HepG2 (cell line): Measurements from ENCODE around the gene POP7. TPM values are rescaled to one million over a fixed set of nuclear protein-coding genes. Genes with fewer than 3 reads are reported as not detected.

ENCODE experiments used
- HDAC6 ChIP-seq: fragments of 200-600 bp; sonication (generic); IDR thresholded peaks from 2 replicates; pipeline ENCODE4 v1.7.0; 2017; ENCODE audit warnings: mild to moderate bottlenecking, antibody characterized with exemption, low read length, low read depth
- HNF4A ChIP-seq: sonication (generic); formaldehyde crosslinking; IDR thresholded peaks from 2 replicates; pipeline ENCODE4 v1.4.0; 2020; ENCODE audit warnings: missing genetic modification reagents
- KDM2A ChIP-seq: sonication (generic); formaldehyde crosslinking; IDR thresholded peaks from 2 replicates; pipeline ENCODE4 v1.4.0; 2020; ENCODE audit warnings: low read depth, missing genetic modification reagents, borderline replicate concordance
- SOX6 ChIP-seq, 2 experiments: fragments of 450-650 bp in 1 of 2; sonication (generic) in 1 of 2; formaldehyde crosslinking in 1 of 2; IDR thresholded peaks; 2 replicates each; pipeline versions ENCODE4 v1.4.0 to v1.6.1; 2017 to 2020; ENCODE audit warnings: antibody characterized with exemption in 1 of 2, mild to moderate bottlenecking in 1 of 2, missing genetic modification reagents in 1 of 2
- TBX3 ChIP-seq: fragments of 450-650 bp; IDR thresholded peaks from 2 replicates; pipeline ENCODE4 v1.6.1; 2017; ENCODE audit warnings: antibody characterized with exemption, mild to moderate bottlenecking, inconsistent platforms, borderline replicate concordance
- ZEB1 ChIP-seq: IDR thresholded peaks from 2 replicates; pipeline ENCODE4 v1.6.1; 2012; ENCODE audit warnings: mild to moderate bottlenecking, low read depth, inconsistent platforms; ENCODE audit not compliant: insufficient replicate concordance
- ZNF225 ChIP-seq: sonication (generic); formaldehyde crosslinking; IDR thresholded peaks from 2 replicates; pipeline ENCODE4 v1.4.0; 2020; ENCODE audit warnings: mild to moderate bottlenecking, missing genetic modification reagents
- ZNF543 ChIP-seq: sonication (generic); formaldehyde crosslinking; IDR thresholded peaks from 2 replicates; pipeline ENCODE4 v1.4.0; 2020; ENCODE audit warnings: mild to moderate bottlenecking, missing genetic modification reagents
- ZNF546 ChIP-seq: sonication (generic); formaldehyde crosslinking; conservative IDR thresholded peaks from 2 replicates; pipeline ENCODE4 v1.8.1; 2023; ENCODE audit warnings: mild to moderate bottlenecking, missing genetic modification reagents
- ZNF670 ChIP-seq: sonication (generic); formaldehyde crosslinking; IDR thresholded peaks from 2 replicates; pipeline ENCODE4 v1.8.0; 2022; ENCODE audit warnings: mild to moderate bottlenecking, missing genetic modification reagents, borderline replicate concordance
- ZNF709 ChIP-seq: sonication (generic); formaldehyde crosslinking; IDR thresholded peaks from 2 replicates; pipeline ENCODE4 v1.5.0; 2020; ENCODE audit warnings: mild to moderate bottlenecking, missing genetic modification reagents
- ZZZ3 ChIP-seq: sonication (generic); formaldehyde crosslinking; IDR thresholded peaks from 2 replicates; pipeline ENCODE4 v1.4.0; 2020; ENCODE audit warnings: missing genetic modification reagents, mild to moderate bottlenecking, borderline replicate concordance
- polyA plus RNA-seq, 8 experiments: library from polyadenylated mRNA; depleted of rRNA in 3 of 8; stranded (reverse) in 7 of 8; unstranded in 1 of 8; fragments of >200 nt; fragmentation: Illumina TruSeq in 4 of 8; extraction: Trizol in 4 of 8; gene quantifications; 2 replicates each; pipeline versions ENCODE4 v1.2.1 to v1.2.3, GENCODE V29; 2011 to 2016; ENCODE audit warnings: low read depth in 4 of 8, missing spikeins in 1 of 8, mixed read lengths in 1 of 8; ENCODE audit not compliant: insufficient read depth in 1 of 8
- total RNA-seq, 5 experiments: library from RNA; depleted of rRNA; stranded (reverse); fragments of >200 nt; fragmentation: Illumina TruSeq; extraction: Trizol; gene quantifications; 2 replicates each; pipeline ENCODE4 v1.2.3, GENCODE V29; 2016; ENCODE audit warnings: low read depth in 1 of 5
- TF ChIP-seq, protein P1 (sequence below): sonication (generic); formaldehyde crosslinking; IDR thresholded peaks from 2 replicates; pipeline ENCODE4 v1.5.0; 2020; ENCODE audit warnings: missing genetic modification reagents
- TF ChIP-seq, protein P2 (sequence below): IDR thresholded peaks from 2 replicates; pipeline ENCODE4 v1.6.1; 2018; ENCODE audit warnings: missing genetic modification reagents
- TF ChIP-seq, protein P3 (sequence below): sonication (generic); formaldehyde crosslinking; IDR thresholded peaks from 2 replicates; pipeline ENCODE4 v1.9.0; 2022; ENCODE audit warnings: missing genetic modification reagents, mild to moderate bottlenecking, borderline replicate concordance
- TF ChIP-seq, protein P4 (sequence below): IDR thresholded peaks from 2 replicates; pipeline ENCODE4 v1.6.1; 2018; ENCODE audit warnings: missing genetic modification reagents, mild to moderate bottlenecking, missing compliant biosample characterization
- TF ChIP-seq, protein P5 (sequence below): sonication (generic); formaldehyde crosslinking; conservative IDR thresholded peaks from 2 replicates; pipeline ENCODE4 v1.4.0; 2020; ENCODE audit warnings: missing genetic modification reagents
- TF ChIP-seq, protein P6 (sequence below): sonication (generic); formaldehyde crosslinking; IDR thresholded peaks from 2 replicates; pipeline ENCODE4 v1.9.0; 2022; ENCODE audit warnings: low read depth, missing genetic modification reagents

The POP7 gene
- total and polyA plus RNA-seq, 2 of the 13 experiments (the other 11 are each of a cell fraction or from before 2014, with no cell fraction given) = 63.9 to 91.1 TPM

DNA sequence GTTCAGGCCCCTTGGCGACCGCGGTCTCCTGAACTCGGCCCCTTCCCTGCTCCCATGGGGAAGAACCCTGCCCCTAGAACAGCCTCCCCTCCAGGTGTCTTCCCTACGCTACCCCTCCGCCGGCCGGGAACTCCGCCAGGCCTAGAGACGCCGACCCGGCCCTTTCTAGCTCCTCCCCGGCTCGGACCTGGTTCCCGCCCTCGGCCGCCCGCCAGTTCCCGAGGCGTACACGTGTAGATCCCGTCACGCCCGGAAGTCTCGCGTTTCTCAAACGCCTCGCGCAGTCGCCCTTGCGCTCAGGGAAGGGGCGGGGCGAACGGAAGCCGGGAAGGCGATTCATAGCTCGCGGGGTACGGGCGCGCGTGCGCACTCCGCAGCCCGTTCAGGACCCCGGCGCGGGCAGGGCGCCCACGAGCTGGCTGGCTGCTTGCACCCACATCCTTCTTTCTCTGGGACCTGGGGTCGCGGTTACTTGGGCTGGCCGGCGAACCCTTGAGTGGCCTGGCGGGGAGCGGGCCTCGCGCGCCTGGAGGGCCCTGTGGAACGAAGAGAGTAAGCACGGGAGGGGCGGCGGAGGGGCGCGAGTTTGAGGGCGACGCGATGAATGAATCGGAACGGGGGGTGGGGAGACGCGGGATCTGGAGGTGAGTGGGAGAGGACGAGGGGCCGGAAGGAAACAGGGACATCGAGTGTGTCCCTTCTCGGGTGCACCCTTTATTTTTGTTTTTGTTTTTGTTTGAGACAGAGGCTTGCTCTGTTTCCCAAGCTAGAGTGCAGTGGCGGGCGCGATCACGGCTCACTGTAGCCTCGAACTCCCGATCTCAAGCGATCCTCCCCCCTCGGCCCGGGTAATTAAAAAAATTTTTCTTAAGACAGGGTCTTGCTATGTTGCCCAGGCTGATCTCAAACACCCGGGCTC is at the start of gene POP7 (continued):
- TF ChIP-seq, protein P1, sequence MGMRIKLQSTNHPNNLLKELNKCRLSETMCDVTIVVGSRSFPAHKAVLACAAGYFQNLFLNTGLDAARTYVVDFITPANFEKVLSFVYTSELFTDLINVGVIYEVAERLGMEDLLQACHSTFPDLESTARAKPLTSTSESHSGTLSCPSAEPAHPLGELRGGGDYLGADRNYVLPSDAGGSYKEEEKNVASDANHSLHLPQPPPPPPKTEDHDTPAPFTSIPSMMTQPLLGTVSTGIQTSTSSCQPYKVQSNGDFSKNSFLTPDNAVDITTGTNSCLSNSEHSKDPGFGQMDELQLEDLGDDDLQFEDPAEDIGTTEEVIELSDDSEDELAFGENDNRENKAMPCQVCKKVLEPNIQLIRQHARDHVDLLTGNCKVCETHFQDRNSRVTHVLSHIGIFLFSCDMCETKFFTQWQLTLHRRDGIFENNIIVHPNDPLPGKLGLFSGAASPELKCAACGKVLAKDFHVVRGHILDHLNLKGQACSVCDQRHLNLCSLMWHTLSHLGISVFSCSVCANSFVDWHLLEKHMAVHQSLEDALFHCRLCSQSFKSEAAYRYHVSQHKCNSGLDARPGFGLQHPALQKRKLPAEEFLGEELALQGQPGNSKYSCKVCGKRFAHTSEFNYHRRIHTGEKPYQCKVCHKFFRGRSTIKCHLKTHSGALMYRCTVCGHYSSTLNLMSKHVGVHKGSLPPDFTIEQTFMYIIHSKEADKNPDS = peak; percentile 63; the same call in 1 of the 2 replicates
- TF ChIP-seq HDAC6 (no peak), TBX3 (0 out of 2 replicates have a peak, but pooled peaks have one; percentile 45), ZEB1 (peak; percentile 41), HNF4A (CRISPR knock-in tag) (no peak), ZZZ3 (peak; percentile 77; the same call in 1 of the 2 replicates), ZNF670 (CRISPR knock-in tag) (peak; percentile 83; the same call in 1 of the 2 replicates), ZNF225 (no peak), ZNF546 (CRISPR knock-in tag) (peak; percentile 74; the same call in 1 of the 2 replicates), SOX6 (IDR thresholded peaks at IDR 0.05) (no peak), SOX6 (CRISPR knock-in tag; IDR thresholded peaks at IDR 0.05) (peak; percentile 73), KDM2A (CRISPR knock-in tag) (peak; percentile 69), ZNF543 (CRISPR knock-in tag) (peak; percentile 92), ZNF709 (CRISPR knock-in tag) (no peak; the same call in 1 of the 2 replicates)
- TF ChIP-seq, protein P2, sequence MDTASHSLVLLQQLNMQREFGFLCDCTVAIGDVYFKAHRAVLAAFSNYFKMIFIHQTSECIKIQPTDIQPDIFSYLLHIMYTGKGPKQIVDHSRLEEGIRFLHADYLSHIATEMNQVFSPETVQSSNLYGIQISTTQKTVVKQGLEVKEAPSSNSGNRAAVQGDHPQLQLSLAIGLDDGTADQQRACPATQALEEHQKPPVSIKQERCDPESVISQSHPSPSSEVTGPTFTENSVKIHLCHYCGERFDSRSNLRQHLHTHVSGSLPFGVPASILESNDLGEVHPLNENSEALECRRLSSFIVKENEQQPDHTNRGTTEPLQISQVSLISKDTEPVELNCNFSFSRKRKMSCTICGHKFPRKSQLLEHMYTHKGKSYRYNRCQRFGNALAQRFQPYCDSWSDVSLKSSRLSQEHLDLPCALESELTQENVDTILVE (CRISPR knock-in tag) = peak; percentile 55; the same call in 1 of the 2 replicates
- TF ChIP-seq, protein P3, sequence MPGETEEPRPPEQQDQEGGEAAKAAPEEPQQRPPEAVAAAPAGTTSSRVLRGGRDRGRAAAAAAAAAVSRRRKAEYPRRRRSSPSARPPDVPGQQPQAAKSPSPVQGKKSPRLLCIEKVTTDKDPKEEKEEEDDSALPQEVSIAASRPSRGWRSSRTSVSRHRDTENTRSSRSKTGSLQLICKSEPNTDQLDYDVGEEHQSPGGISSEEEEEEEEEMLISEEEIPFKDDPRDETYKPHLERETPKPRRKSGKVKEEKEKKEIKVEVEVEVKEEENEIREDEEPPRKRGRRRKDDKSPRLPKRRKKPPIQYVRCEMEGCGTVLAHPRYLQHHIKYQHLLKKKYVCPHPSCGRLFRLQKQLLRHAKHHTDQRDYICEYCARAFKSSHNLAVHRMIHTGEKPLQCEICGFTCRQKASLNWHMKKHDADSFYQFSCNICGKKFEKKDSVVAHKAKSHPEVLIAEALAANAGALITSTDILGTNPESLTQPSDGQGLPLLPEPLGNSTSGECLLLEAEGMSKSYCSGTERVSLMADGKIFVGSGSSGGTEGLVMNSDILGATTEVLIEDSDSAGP (CRISPR knock-in tag) = peak; percentile 88
- TF ChIP-seq, protein P4, sequence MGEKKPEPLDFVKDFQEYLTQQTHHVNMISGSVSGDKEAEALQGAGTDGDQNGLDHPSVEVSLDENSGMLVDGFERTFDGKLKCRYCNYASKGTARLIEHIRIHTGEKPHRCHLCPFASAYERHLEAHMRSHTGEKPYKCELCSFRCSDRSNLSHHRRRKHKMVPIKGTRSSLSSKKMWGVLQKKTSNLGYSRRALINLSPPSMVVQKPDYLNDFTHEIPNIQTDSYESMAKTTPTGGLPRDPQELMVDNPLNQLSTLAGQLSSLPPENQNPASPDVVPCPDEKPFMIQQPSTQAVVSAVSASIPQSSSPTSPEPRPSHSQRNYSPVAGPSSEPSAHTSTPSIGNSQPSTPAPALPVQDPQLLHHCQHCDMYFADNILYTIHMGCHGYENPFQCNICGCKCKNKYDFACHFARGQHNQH = peak; percentile 39
- TF ChIP-seq, protein P5, sequence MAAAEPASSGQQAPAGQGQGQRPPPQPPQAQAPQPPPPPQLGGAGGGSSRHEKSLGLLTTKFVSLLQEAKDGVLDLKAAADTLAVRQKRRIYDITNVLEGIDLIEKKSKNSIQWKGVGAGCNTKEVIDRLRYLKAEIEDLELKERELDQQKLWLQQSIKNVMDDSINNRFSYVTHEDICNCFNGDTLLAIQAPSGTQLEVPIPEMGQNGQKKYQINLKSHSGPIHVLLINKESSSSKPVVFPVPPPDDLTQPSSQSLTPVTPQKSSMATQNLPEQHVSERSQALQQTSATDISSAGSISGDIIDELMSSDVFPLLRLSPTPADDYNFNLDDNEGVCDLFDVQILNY = peak; percentile 95
- TF ChIP-seq, protein P6, sequence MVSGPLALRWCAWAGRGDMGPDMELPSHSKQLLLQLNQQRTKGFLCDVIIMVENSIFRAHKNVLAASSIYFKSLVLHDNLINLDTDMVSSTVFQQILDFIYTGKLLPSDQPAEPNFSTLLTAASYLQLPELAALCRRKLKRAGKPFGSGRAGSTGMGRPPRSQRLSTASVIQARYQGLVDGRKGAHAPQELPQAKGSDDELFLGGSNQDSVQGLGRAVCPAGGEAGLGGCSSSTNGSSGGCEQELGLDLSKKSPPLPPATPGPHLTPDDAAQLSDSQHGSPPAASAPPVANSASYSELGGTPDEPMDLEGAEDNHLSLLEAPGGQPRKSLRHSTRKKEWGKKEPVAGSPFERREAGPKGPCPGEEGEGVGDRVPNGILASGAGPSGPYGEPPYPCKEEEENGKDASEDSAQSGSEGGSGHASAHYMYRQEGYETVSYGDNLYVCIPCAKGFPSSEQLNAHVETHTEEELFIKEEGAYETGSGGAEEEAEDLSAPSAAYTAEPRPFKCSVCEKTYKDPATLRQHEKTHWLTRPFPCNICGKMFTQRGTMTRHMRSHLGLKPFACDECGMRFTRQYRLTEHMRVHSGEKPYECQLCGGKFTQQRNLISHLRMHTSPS (CRISPR knock-in tag) = peak; percentile 59; the same call in 1 of the 2 replicates
